NCI-H1092 treated with DMSO at 0.1 percent for 48 hours (cell line): ENCODE measurements around the gene MIEF1.

ENCODE experiments used
- DNase-seq: peaks from one replicate; lab custom pipeline; 2025; lab: John Stamatoyannopoulos, UW

MIEF1 gene

GRCh38 chr22:39528681-39529486 lies 26.8 kb downstream of the MIEF1 start:
- DNase-seq, result peak; percentile 93

- DNase-seq, result no peak
Observed at GRCh38 chr22:39529487-39529851, 27.4 kb downstream of the MIEF1 start.

DNA sequence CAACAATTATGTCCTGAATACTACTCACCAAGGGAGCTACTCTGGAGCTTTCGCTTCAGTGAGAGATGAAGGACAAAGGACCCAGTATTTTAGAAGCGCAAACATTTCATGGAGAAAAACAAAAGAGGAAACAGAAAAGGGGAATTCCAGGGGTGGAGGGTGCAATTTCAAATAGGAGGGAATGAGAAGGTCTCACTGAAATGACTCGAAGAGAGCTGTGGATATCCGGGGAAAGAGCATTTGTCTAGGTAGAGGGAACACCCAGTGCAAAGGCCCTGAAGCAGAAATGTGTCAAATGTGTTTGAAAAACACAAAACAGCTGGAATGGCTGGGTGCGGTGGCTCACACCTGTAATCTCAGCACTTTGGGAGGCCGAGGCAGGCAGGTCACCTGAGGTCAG lies 28.0 kb downstream of the MIEF1 start:
- no peak for DNase-seq

- DNase-seq, result no peak
Observed at GRCh38 chr22:39530692-39531331, 28.7 kb downstream of the MIEF1 start.

- DNase-seq, result peak; percentile 100
Observed at GRCh38 chr22:39532215-39533073, 30.4 kb downstream of the MIEF1 start, which contains the start of gene RPS19BP1. TSS of gene RPS19BP1 (minus strand) at chr22:39532748. CDS start at chr22:39532738, 10 bp downstream.

DNA sequence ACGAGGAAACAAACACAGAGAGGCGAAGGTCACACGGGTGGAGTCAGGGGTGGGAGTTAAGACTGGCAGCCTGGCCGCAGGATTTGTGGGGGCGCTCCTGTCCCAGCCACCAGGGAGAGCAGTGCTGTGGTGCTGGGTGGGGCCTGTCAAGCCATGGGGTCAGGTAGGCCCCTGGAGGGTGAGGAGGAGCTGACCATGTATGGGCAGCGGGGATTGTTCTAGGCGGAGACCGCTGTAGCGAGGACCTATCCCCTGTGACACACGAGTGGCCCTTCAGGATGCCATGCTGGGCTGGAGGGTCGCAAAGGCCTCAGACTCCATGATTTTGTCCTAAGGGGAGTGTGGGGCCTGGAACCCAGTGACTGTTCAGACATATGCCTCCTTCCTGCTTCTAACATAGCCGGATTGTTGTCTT lies 32.0 kb downstream of the MIEF1 start:
- DNase-seq, result no peak

- DNase-seq, result peak; percentile 67
Observed at GRCh38 chr22:39534591-39535356, 32.7 kb downstream of the MIEF1 start.

DNA sequence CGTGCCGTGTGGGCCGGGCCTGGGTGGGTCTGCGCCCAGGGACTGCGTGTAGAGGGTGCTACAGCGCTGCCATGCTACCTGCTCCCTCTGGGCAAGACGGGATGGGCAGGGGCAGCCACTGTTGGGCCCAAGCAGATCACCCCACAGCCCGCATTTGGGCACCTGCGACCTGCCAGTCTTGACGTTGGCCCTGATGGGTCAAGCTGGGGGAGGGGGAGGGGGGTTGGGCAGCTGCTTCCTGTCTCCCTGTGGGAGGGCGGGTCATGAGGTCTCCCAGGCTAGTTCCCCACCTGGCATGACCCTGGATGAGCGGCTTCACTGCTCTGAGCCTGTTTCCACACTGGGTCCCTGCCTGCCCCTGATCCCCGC lies 33.3 kb downstream of the MIEF1 start:
- DNase-seq, result no peak

DNA sequence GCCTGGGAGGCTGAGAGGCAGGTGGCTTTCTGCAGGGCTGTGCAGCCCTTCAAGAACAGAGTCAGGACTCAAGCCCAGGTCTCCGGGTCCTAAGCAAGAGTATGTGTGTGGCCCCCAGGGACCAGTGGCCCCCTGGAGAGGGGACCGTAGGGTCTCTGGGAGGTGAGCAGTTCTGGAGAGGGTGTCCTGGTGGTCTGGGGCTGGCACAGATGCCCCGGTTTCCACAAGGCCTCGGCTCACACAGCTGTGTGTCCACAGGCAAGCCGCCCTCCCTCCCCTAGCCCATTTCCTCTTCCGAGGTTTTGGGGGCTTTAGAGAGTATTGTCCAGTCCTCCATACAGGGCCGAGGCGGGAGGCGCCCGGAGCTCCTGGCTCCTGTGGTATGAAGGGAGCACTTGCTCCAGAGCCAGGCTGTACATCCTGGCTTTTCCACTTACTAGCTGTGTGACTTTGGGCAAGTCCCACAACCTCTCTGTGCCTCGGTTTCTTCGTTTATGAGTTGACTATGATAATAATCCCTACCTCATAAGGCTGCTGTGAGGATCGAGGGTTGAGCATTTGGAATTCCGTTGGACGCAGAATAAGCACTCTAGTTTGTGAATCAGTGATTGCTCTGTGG lies 33.9 kb downstream of the MIEF1 start:
- no peak for DNase-seq

DNA sequence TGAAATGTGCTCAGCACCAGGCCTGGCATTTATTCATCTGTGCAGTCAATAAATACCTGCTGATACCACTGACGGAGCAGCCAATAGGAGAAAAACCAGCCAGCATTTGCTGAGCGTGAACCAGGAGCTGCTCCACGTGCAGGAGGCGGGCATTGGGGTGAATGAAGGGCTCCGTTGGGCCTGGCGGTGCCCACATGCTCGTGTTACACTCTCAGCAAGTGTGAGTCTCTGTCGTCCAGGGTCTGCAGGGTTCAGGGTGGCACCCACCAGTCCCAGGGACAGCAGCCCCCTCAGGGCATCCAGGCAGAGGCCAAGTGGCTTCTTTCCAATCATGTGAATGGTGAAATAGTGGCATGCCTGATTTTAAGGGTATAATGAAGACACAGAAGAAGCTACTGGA lies 34.6 kb downstream of the MIEF1 start:
- no peak for DNase-seq

DNA sequence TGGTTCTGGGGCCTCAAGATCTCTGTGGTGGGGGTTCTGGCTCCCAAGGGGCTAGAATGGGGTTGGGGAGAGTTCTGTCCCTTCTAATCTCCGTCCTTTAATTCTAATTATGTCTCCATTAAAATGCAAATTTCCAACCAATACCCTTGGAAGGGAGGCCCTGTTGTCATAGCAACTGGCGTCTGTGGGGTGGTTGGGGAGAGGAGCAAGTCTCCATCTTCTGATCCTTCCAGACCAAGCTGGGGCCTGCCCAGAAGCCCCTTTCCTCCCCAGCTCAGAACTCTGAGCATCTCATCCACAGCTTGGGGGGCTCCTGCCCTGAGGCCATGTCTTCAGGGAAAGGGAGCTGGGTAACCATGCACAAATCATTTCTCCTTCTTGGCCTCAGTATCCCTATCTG lies 35.9 kb downstream of the MIEF1 start:
- no peak for DNase-seq

GRCh38 chr22:39543095-39543494 lies 41.0 kb downstream of the MIEF1 start:
- peak; percentile 41 for DNase-seq

- DNase-seq, result peak; percentile 26
Observed at GRCh38 chr22:39545386-39546365, 43.6 kb downstream of the MIEF1 start.

DNA sequence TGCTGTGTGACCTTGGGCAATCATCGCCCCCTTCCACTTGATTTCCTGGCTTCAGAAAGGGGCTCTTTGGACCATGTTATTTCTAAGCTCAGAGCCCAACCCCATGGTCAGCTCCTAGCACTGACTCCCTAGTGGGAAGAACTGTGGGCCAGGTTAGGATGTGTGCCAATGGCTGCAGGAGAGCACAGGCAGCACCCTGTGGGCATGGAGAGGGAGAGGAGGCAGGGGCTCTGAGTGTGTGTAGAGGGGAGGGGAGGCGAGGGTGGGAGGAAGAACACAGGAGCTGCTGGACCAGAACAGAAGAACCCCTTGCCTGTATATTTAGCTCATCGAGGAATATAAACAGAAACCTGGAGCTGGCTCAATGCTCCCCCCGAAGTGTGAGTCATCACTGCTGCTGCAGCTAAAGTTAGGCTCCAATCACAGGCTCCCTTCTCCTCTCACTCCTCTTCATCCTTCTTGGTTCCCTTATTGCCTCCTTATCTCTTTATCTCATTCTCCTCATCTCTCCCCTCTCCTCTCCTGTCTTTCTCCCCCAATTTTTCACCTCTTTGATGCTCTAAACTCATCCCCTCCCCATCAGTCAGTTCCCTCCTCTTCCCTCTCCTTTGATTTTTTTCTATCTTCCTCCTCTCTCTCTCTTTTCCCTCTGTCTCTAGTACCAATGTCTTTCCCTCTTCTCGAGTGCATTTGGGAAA lies 44.9 kb downstream of the MIEF1 start:
- peak; percentile 54 for DNase-seq

- no peak for DNase-seq
Observed at GRCh38 chr22:39547587-39547947, 45.5 kb downstream of the MIEF1 start.

- DNase-seq, result no peak
Observed at GRCh38 chr22:39553429-39553828, 51.3 kb downstream of the MIEF1 start.

DNA sequence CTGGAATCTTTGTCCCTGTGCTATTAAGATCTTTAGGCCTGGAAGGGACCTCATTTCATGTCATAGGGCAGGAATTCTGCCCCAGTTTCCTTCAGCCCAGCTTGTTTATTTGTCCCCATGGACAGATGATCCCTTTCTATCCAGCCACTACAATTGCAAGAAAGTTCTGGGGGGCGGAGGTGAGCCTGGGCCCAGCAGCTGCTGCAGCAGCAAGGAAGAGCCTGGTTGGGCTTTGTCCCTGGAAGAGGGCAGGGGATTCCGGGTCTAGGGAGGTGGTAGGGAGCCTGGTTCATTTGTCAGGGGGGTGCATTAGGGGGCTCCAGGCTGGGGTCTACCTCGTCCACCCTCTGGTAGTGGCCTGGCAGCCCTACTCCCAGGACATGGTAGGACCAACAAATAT lies 52.1 kb downstream of the MIEF1 start:
- DNase-seq, result no peak

- DNase-seq, result peak; percentile 42
Observed at GRCh38 chr22:39556970-39557841, 55.1 kb downstream of the MIEF1 start.

DNA sequence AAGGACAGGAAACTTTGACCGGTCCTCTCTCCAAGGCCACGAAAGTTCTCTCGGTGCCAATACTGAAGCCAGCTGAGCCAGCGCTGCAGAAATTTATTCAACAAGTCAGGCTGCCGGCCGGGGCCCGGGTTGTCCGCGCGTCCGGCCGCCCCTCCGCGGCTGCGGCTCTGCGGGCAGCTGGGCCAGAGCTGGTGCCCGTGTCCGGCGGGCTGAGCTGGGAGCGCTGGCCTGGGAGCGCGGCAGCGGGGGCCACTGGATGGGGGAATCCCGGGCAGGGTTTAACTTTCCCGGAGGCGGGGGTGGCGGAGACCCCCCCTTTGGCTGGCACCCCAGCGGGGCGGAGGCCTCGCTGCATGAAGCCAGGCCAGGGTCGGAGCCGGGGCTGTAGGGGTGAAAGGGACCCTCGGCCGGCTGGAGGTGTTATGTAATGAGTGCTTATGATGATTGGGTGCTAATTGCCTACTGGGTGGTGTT lies 56.2 kb downstream of the MIEF1 start:
- no peak for DNase-seq
